Raji (cell line): ENCODE results near the gene ANKDD1A.

ENCODE experiments used
- POLR2A ChIP-seq: IDR thresholded peaks from 2 replicates; pipeline ENCODE4 v1.6.1; 2011; ENCODE audit warnings: low read depth, low read length, control low read depth; ENCODE audit not compliant: insufficient read depth

Gene ANKDD1A

GRCh38 chr15:64930019-64930652 is 18.4 kb downstream of the ANKDD1A start:
- TF ChIP-seq POLR2A = no peak

- no peak for TF ChIP-seq POLR2A
Measured at GRCh38 chr15:64930778-64931371, 19.2 kb downstream of the ANKDD1A start.

- no peak for TF ChIP-seq POLR2A
Measured at GRCh38 chr15:64931381-64931780, 19.7 kb downstream of the ANKDD1A start.

- no peak for TF ChIP-seq POLR2A
Measured at GRCh38 chr15:64934023-64934422, 22.3 kb downstream of the ANKDD1A start.

- TF ChIP-seq POLR2A = no peak
Measured at GRCh38 chr15:64938192-64938591, 26.5 kb downstream of the ANKDD1A start.

GRCh38 chr15:64942356-64942755 is 30.7 kb downstream of the ANKDD1A start:
- TF ChIP-seq POLR2A = no peak

GRCh38 chr15:64943512-64944225 is 32.0 kb downstream of the ANKDD1A start:
- no peak for TF ChIP-seq POLR2A

- TF ChIP-seq POLR2A = no peak
Measured at GRCh38 chr15:64944961-64945360, 33.3 kb downstream of the ANKDD1A start.

GRCh38 chr15:64947211-64947610 is 35.5 kb downstream of the ANKDD1A start:
- TF ChIP-seq POLR2A = no peak

GRCh38 chr15:64948916-64949315 is 37.2 kb downstream of the ANKDD1A start:
- no peak for TF ChIP-seq POLR2A

GRCh38 chr15:64949383-64950186 is 37.9 kb downstream of the ANKDD1A start:
- TF ChIP-seq POLR2A = no peak

GRCh38 chr15:64950888-64951287 is 39.2 kb downstream of the ANKDD1A start:
- TF ChIP-seq POLR2A = no peak

- TF ChIP-seq POLR2A = no peak
Measured at GRCh38 chr15:64951777-64952418, 40.2 kb downstream of the ANKDD1A start.

- TF ChIP-seq POLR2A = no peak
Measured at GRCh38 chr15:64954395-64954794, 42.7 kb downstream of the ANKDD1A start.

- TF ChIP-seq POLR2A = no peak
Measured at GRCh38 chr15:64959128-64959527, 47.4 kb downstream of the ANKDD1A start.
